Fibroblast of mammary gland (primary cell): Measurements from ENCODE around the gene INHBA.
A peak's percentile ranks its signal among the peaks of the same experiment; 100 is the strongest.

Experiments used
- DNase-seq: peaks from one replicate; pipeline ENCODE4 v3.0.0-alpha.2; 2010; ENCODE audit warnings: low read depth
- H3K4me3 ChIP-seq: 2 replicates; pipeline ENCODE4 v1.5.1; 2011; ENCODE audit warnings: low read depth, mild to moderate bottlenecking, low read length, moderate library complexity; ENCODE audit not compliant: control insufficient read depth
- CTCF ChIP-seq: conservative IDR thresholded peaks from 2 replicates; pipeline ENCODE4 v1.5.1; 2011; ENCODE audit warnings: low read depth, low read length, inconsistent platforms; ENCODE audit not compliant: control insufficient read depth, insufficient read depth

Gene INHBA

GRCh38 chr7:41698114-41698513, 4.8 kb downstream of the INHBA start:
- DNase-seq: no peak
- peak overlapping the region; percentile 81 for H3K4me3 ChIP-seq
- TF ChIP-seq CTCF: no peak

GRCh38 chr7:41696323-41696916, 6.5 kb downstream of the INHBA start:
- H3K4me3 ChIP-seq: peak overlapping the region; percentile 62
- peak; percentile 92 for DNase-seq
- peak; percentile 75 for TF ChIP-seq CTCF

GRCh38 chr7:41695661-41696322, 7.1 kb downstream of the INHBA start:
- H3K4me3 ChIP-seq: peak overlapping the region; percentile 62
- DNase-seq: peak; percentile 90
- no peak for TF ChIP-seq CTCF

GRCh38 chr7:41694495-41694894, 8.4 kb downstream of the INHBA start:
- no peak for DNase-seq
- no peak overlapping the region for H3K4me3 ChIP-seq
- TF ChIP-seq CTCF: no peak

GRCh38 chr7:41693150-41693997, 9.5 kb downstream of the INHBA start:
- peak; percentile 72 for DNase-seq
- TF ChIP-seq CTCF: peak; percentile 51
- H3K4me3 ChIP-seq: no peak overlapping the region

GRCh38 chr7:41692251-41692650, 10.6 kb downstream of the INHBA start:
- H3K4me3 ChIP-seq: no peak overlapping the region
- DNase-seq: no peak
- TF ChIP-seq CTCF: no peak
